Keratinocyte (primary cell): Measurements from ENCODE around the gene FLII. TPM values are rescaled to one million over a fixed set of nuclear protein-coding genes. Genes with fewer than 3 reads are reported as not detected.

Source experiments
- DNase-seq: peaks from one replicate; pipeline ENCODE4 v3.0.0-alpha.2; 2011; ENCODE audit warnings: low read depth, missing footprints, low spot score
- FAIRE-seq: peaks from 2 replicates; lab custom pipeline; 2011; peaks lifted over from hg19 to GRCh38; lab: Jason Lieb, UNC
- H2AFZ ChIP-seq: 2 replicates; pipeline ENCODE4 v1.6.0; 2012; ENCODE audit warnings: low read length, control low read depth, inconsistent platforms; ENCODE audit not compliant: control insufficient read depth
- H3K27ac ChIP-seq: 2 replicates; pipeline ENCODE4 v1.5.1; 2011; ENCODE audit warnings: low read length; ENCODE audit not compliant: control insufficient read depth, insufficient read depth
- H3K27me3 ChIP-seq: 3 replicates; pipeline ENCODE4 v1.6.0; 2011; ENCODE audit warnings: low read length; ENCODE audit not compliant: control insufficient read depth, insufficient read depth; ENCODE audit errors: extremely low read depth
- H3K36me3 ChIP-seq, 2 experiments: 2 replicates in 1 of 2; 3 replicates in 1 of 2; pipeline ENCODE4 v1.5.1; 2011; ENCODE audit warnings: low read length in 2 of 2, mild to moderate bottlenecking in 1 of 2; ENCODE audit not compliant: control insufficient read depth in 2 of 2, insufficient read depth in 2 of 2; ENCODE audit errors: extremely low read depth in 1 of 2
- H3K4me1 ChIP-seq: 3 replicates; pipeline ENCODE4 v1.5.1; 2011; ENCODE audit warnings: low read length; ENCODE audit not compliant: control insufficient read depth, insufficient read depth; ENCODE audit errors: extremely low read depth
- H3K4me2 ChIP-seq: 3 replicates; pipeline ENCODE4 v1.6.0; 2011; ENCODE audit warnings: low read depth, low read length; ENCODE audit not compliant: control insufficient read depth, insufficient read depth; ENCODE audit errors: extremely low read depth
- H3K4me3 ChIP-seq, 3 experiments: fragments of 200-600 bp in 1 of 3; sonication (generic) in 1 of 3; 2 replicates in 2 of 3; 3 replicates in 1 of 3; pipeline ENCODE4 v1.5.1; 2011 to 2016; ENCODE audit warnings: low read length in 3 of 3, mild to moderate bottlenecking in 3 of 3, control low read depth in 2 of 3, inconsistent platforms in 1 of 3, low read depth in 1 of 3, mixed read lengths in 1 of 3, mixed run types in 1 of 3, moderate library complexity in 1 of 3; ENCODE audit not compliant: control insufficient read depth in 2 of 3, insufficient read depth in 2 of 3; ENCODE audit errors: extremely low read depth in 1 of 3
- H3K79me2 ChIP-seq: 2 replicates; pipeline ENCODE4 v1.6.0; 2012; ENCODE audit warnings: low read length; ENCODE audit not compliant: control insufficient read depth, insufficient read depth
- H3K9ac ChIP-seq: 3 replicates; pipeline ENCODE4 v1.6.0; 2011; ENCODE audit warnings: low read length; ENCODE audit not compliant: control insufficient read depth, insufficient read depth; ENCODE audit errors: extremely low read depth
- H3K9me1 ChIP-seq: 3 replicates; pipeline ENCODE4 v1.6.0; 2011; ENCODE audit warnings: low read length; ENCODE audit not compliant: control insufficient read depth, insufficient read depth; ENCODE audit errors: extremely low read depth
- H3K9me3 ChIP-seq: 2 replicates; pipeline ENCODE4 v1.5.1; 2012; ENCODE audit warnings: low read depth, low read length; ENCODE audit not compliant: control insufficient read depth
- H4K20me1 ChIP-seq: 3 replicates; pipeline ENCODE4 v1.6.0; 2011; ENCODE audit warnings: low read length; ENCODE audit not compliant: control insufficient read depth, insufficient read depth; ENCODE audit errors: extremely low read depth
- CTCF ChIP-seq, 3 experiments: IDR thresholded peaks in 1 of 3; conservative IDR thresholded peaks in 1 of 3; optimal IDR thresholded peaks in 1 of 3; 2 replicates in 2 of 3; 3 replicates in 1 of 3; pipeline versions ENCODE3 to v1.5.1; 2011; ENCODE audit warnings: low read length in 3 of 3, mild to moderate bottlenecking in 3 of 3, moderate library complexity in 2 of 3, control low read depth in 1 of 3, inconsistent platforms in 1 of 3; ENCODE audit not compliant: insufficient read depth in 2 of 3; ENCODE audit errors: extremely low read depth in 1 of 3
- EZH2 ChIP-seq: IDR thresholded peaks from one replicate; pipeline ENCODE4 v1.6.1; 2012; ENCODE audit warnings: inconsistent platforms, mild to moderate bottlenecking, low read length, moderate library complexity
- dilution Hi-C: fragments of 300-500 bp; cut with MboI; formaldehyde crosslinking; loops from one replicate; pipeline ENCODE4 v1.7.0; 2020; ENCODE audit warnings: low sequenced_read_pairs; ENCODE audit not compliant: extremely low pct_ligation_motif_present
- polyA plus RNA-seq, 5 experiments: library from polyadenylated mRNA; depleted of rRNA in 3 of 5; stranded (reverse) in 3 of 5; stranded (forward) in 1 of 5; unstranded in 1 of 5; fragments of >200 nt; gene quantifications; 1 replicate in 1 of 5; 2 replicates in 3 of 5; 3 replicates in 1 of 5; pipeline versions ENCODE4 v1.2.1 to v1.2.3, GENCODE V29; 2011 to 2012; ENCODE audit warnings: missing spikeins in 2 of 5, low read depth in 1 of 5, low replicate concordance in 1 of 5

The FLII gene
- polyA plus RNA-seq, 1 donor (not counting 4 experiments of a cell fraction or from before 2014, with no cell fraction given): 376 TPM

DNA sequence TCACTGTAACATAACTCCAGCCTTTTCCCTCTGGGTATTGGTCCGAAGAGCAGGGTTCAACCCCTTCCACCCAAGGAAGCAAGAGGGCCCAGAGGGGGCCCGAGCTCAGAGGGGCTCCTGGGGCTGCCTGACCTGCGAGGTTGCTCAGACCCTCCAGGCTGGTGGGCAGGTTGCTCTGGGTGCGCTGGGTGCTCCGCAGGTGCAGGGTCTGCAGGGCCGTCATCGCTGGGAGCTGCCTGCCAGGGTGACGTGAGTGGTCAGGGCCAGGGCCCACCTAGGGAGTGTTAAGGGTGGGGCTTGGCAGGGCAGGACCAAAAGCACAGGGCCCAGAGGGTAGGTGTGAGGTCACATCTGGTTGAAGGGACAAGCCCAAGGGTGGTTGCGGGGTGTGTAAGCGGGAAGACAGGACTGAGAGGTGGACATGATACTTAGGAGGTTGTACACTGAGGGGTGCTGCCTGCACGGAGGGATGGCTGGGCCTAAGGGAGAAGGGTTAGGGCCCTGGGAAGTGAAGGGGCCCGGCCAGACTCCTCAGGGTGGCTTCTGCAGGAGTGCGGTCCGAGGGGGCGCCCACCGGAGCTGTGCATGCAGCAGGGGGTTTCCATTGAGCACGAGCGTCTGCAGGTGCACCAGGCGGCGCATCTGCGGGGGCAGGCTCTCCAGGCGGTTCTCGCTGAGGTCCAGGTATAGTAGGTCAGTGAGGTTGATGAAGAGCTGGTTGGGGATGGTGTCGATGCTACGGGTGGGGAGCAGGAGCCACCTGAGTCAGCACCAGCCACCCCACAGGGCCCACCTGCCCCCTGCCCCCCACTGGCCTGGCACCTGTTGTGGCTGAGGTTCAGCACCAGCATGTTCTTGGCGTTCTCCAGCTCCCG, 4.4 kb downstream of the FLII start:
- TF ChIP-seq CTCF (optimal IDR thresholded peaks at IDR 0.05 in 1 of 3, IDR thresholded peaks at IDR 0.05 in 1 of 3, conservative IDR thresholded peaks at IDR 0.05 in 1 of 3; ENCODE audit: extremely low read depth in 1 of 3, insufficient read depth in 2 of 3, low read length in 3 of 3): no peak
- TF ChIP-seq EZH2: no peak
- H3K27ac ChIP-seq: no peak overlapping the region
- peaks cover 16% of the 10 kb centered on the region for H3K4me1 ChIP-seq
- no peak overlapping the region for H3K9ac ChIP-seq
- dilution Hi-C loops: no loop called here
- peaks cover 52% of the 10 kb centered on the region for H3K79me2 ChIP-seq
- peaks cover 4% of the 10 kb centered on the region for H3K9me1 ChIP-seq
- DNase-seq (no peak), FAIRE-seq (no peak)
- H3K9me3 ChIP-seq: no peaks in the 10 kb centered on the region
- H3K27me3 ChIP-seq: no peaks in the 10 kb centered on the region
- H2AFZ ChIP-seq: no peak overlapping the region
- H3K4me2 ChIP-seq: no peak overlapping the region
- H4K20me1 ChIP-seq: peaks cover 12% of the 10 kb centered on the region
- no peak overlapping the region for H3K4me3 ChIP-seq
- peaks cover 59 to 63% of the 10 kb centered on the region in 2 experiments for H3K36me3 ChIP-seq

- H3K9ac ChIP-seq: no peak overlapping the region
- peaks cover 51% of the 10 kb centered on the region for H3K79me2 ChIP-seq
- H3K36me3 ChIP-seq: peaks cover 67 to 70% of the 10 kb centered on the region in 2 experiments
- H3K9me3 ChIP-seq: no peaks in the 10 kb centered on the region
- peaks cover 4% of the 10 kb centered on the region for H3K9me1 ChIP-seq
- TF ChIP-seq CTCF (optimal IDR thresholded peaks at IDR 0.05 in 1 of 3, IDR thresholded peaks at IDR 0.05 in 1 of 3, conservative IDR thresholded peaks at IDR 0.05 in 1 of 3; ENCODE audit: extremely low read depth in 1 of 3, insufficient read depth in 2 of 3, low read length in 3 of 3) (no peak), EZH2 (no peak)
- H3K27ac ChIP-seq: no peak overlapping the region
- dilution Hi-C loops: no loop called here
- H3K4me1 ChIP-seq: peaks cover 19% of the 10 kb centered on the region
- DNase-seq (no peak), FAIRE-seq (no peak)
- H3K4me2 ChIP-seq: no peak overlapping the region
- no peak overlapping the region for H2AFZ ChIP-seq
- no peak overlapping the region for H3K4me3 ChIP-seq
- H4K20me1 ChIP-seq: peaks cover 15% of the 10 kb centered on the region
- no peaks in the 10 kb centered on the region for H3K27me3 ChIP-seq
Observed at GRCh38 chr17:18253187-18253884, 5.2 kb downstream of the FLII start.
